HFFc6 (cell line): ENCODE measurements around the gene SDF2. TPM values are rescaled to one million over a fixed set of nuclear protein-coding genes. Genes with fewer than 3 reads are reported as not detected.

Experiments used
- DNase-seq: peaks from one replicate; pipeline ENCODE4 v3.0.0-alpha.2; 2018
- H3K27ac Mint-ChIP-seq: 2 replicates; pipeline ENCODE4 v1.8.0; 2020; ENCODE audit warnings: mild to moderate bottlenecking, mixed read lengths
- H3K27me3 Mint-ChIP-seq: 2 replicates; pipeline ENCODE4 v1.8.0; 2021; ENCODE audit warnings: mild to moderate bottlenecking, moderate library complexity, mixed read lengths; ENCODE audit not compliant: insufficient read depth
- H3K36me3 Mint-ChIP-seq: 2 replicates; pipeline ENCODE4 v1.8.0; 2021; ENCODE audit warnings: low read depth, mixed read lengths
- H3K4me1 Mint-ChIP-seq: 2 replicates; pipeline ENCODE4 v1.8.0; 2020; ENCODE audit warnings: low read depth, mixed read lengths
- H3K4me3 Mint-ChIP-seq: 2 replicates; pipeline ENCODE4 v1.8.0; 2020; ENCODE audit warnings: mild to moderate bottlenecking, moderate library complexity, mixed read lengths
- H3K9me3 Mint-ChIP-seq: 2 replicates; pipeline ENCODE4 v1.8.0; 2020; ENCODE audit warnings: mild to moderate bottlenecking, mixed read lengths
- total RNA-seq, 6 experiments: library from RNA; stranded (reverse); fragmentation: NEBNext Ultra II Directional; extraction: Animal tissue kit (Norgen Biotek cat#: 25700); gene quantifications; 2 replicates in 1 of 6; 3 replicates in 5 of 6; pipeline ENCODE4 v1.2.3, GENCODE V29; 2021
- TF ChIP-seq, protein P1 (sequence below): fragments of 200-600 bp; sonication (generic); IDR thresholded peaks from 2 replicates; pipeline ENCODE4 v1.5.0; 2021; ENCODE audit warnings: antibody characterized with exemption, mild to moderate bottlenecking

Gene SDF2
- total RNA-seq, 6 experiments from 2014 or later: 65.8 to 96.8 (median 71.5) TPM

DNA sequence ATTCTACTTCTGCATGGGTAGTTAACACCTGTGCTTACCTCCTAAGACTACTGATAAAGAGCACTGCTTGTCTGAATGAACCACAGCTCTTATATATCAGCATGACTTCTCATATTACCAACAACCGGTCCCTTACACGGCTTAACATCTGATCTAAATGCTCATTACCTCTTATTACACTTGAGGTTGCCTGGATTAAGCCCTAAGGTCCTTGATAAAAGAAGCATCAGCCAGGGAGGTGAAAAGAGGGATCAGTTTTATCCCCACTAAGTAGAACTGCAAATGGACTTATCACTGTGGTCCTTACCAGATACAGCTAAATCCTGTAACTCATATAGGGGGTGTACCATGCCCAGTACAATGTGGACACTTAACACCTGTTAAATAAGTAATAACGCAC is 39.5 kb downstream of the SDF2 start:
- no peak for DNase-seq
- Mint-ChIP-seq H3K27me3 (no peaks in the 10 kb centered on the region; the same call in 1 of the 2 replicates), H3K36me3 (peaks cover 43% of the 10 kb centered on the region), H3K4me1 (no peaks in the 10 kb centered on the region), H3K9me3 (no peaks in the 10 kb centered on the region), H3K27ac (no peak overlapping the region), H3K4me3 (no peak overlapping the region)
- TF ChIP-seq, protein P1, sequence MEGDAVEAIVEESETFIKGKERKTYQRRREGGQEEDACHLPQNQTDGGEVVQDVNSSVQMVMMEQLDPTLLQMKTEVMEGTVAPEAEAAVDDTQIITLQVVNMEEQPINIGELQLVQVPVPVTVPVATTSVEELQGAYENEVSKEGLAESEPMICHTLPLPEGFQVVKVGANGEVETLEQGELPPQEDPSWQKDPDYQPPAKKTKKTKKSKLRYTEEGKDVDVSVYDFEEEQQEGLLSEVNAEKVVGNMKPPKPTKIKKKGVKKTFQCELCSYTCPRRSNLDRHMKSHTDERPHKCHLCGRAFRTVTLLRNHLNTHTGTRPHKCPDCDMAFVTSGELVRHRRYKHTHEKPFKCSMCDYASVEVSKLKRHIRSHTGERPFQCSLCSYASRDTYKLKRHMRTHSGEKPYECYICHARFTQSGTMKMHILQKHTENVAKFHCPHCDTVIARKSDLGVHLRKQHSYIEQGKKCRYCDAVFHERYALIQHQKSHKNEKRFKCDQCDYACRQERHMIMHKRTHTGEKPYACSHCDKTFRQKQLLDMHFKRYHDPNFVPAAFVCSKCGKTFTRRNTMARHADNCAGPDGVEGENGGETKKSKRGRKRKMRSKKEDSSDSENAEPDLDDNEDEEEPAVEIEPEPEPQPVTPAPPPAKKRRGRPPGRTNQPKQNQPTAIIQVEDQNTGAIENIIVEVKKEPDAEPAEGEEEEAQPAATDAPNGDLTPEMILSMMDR: no peak

GRCh38 chr17:28620010-28620409 is 41.7 kb downstream of the SDF2 start:
- Mint-ChIP-seq H3K36me3 (peaks cover 50% of the 10 kb centered on the region), H3K4me1 (no peaks in the 10 kb centered on the region), H3K4me3 (no peak overlapping the region), H3K27me3 (no peaks in the 10 kb centered on the region; the same call in 1 of the 2 replicates), H3K9me3 (no peaks in the 10 kb centered on the region), H3K27ac (no peak overlapping the region)
- TF ChIP-seq, protein P1: no peak
- no peak for DNase-seq

- no peak overlapping the region for H3K4me3 Mint-ChIP-seq
- peaks cover 62% of the 10 kb centered on the region for H3K36me3 Mint-ChIP-seq
- no peak overlapping the region for H3K27ac Mint-ChIP-seq
- H3K27me3 Mint-ChIP-seq: peaks cover 4% of the 10 kb centered on the region
- H3K9me3 Mint-ChIP-seq: no peaks in the 10 kb centered on the region
- TF ChIP-seq, protein P1: no peak
- H3K4me1 Mint-ChIP-seq: no peaks in the 10 kb centered on the region; the same call in 1 of the 2 replicates
- no peak for DNase-seq
These were observed 43.2 kb downstream of the SDF2 start for GRCh38 chr17:28618464-28618863.

- Mint-ChIP-seq H3K27ac (no peak overlapping the region), H3K4me1 (no peaks in the 10 kb centered on the region; the same call in 1 of the 2 replicates), H3K9me3 (no peaks in the 10 kb centered on the region), H3K27me3 (peaks cover 5% of the 10 kb centered on the region), H3K36me3 (peaks cover 50% of the 10 kb centered on the region), H3K4me3 (no peak overlapping the region)
- TF ChIP-seq, protein P1: no peak
- DNase-seq: no peak
These were observed 45.4 kb downstream of the SDF2 start for GRCh38 chr17:28616281-28616680.

DNA sequence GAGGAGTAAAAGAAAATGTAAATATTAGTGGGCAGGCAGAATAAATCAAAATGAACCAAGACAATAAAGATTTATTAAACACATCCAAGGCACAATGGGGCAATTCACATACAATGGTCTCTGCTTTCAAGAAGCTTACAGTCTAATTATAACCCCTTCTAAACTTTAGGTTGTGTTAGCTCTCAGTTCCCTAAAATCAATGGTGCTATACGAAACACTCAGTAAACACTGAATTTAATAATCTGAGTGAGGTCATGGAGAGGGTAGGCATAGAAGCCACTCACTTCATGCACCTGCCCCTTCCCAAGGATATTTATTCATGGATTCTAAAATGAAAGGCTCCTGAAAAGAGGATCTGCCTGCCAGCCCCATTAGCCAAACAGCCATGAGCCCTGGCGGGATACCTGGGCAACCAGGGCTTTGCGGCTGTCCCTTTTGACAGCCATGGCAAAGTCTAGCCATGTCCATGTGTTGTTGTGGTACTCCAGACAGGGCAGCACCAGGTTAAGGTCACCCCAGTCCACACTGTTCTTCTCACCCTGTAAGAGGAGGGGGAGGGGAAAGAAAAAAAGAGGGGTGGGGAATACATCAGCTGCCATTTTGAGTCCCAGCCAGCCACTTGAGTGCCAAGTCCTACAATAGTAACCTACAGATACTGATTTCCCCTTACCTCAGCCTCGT is 46.3 kb downstream of the SDF2 start:
- H3K36me3 Mint-ChIP-seq: peaks cover 42% of the 10 kb centered on the region
- no peak overlapping the region for H3K4me3 Mint-ChIP-seq
- H3K4me1 Mint-ChIP-seq: no peaks in the 10 kb centered on the region; the same call in 1 of the 2 replicates

More for the DNA sequence above, 46.3 kb downstream of the SDF2 start:
- TF ChIP-seq, protein P1: no peak
- H3K27me3 Mint-ChIP-seq: peaks cover 5% of the 10 kb centered on the region
- H3K27ac Mint-ChIP-seq: no peak overlapping the region
- no peaks in the 10 kb centered on the region for H3K9me3 Mint-ChIP-seq
- DNase-seq: no peak
